GM19324 (cell line): ENCODE data around the gene LRPPRC.
"Not testable (repeated sequence)": the region's sequence is repeated elsewhere in the genome, so short reads cannot be mapped to it uniquely, and the experiment has no call there.

Source experiments
- ATAC-seq: cut with Tn5 transposase; IDR thresholded peaks from one replicate; pipeline ENCODE4 v1.9.1; 2021; ENCODE audit warnings: mild to moderate bottlenecking, moderate library complexity; ENCODE audit not compliant: unreplicated experiment, low FRiP score

The LRPPRC gene

DNA sequence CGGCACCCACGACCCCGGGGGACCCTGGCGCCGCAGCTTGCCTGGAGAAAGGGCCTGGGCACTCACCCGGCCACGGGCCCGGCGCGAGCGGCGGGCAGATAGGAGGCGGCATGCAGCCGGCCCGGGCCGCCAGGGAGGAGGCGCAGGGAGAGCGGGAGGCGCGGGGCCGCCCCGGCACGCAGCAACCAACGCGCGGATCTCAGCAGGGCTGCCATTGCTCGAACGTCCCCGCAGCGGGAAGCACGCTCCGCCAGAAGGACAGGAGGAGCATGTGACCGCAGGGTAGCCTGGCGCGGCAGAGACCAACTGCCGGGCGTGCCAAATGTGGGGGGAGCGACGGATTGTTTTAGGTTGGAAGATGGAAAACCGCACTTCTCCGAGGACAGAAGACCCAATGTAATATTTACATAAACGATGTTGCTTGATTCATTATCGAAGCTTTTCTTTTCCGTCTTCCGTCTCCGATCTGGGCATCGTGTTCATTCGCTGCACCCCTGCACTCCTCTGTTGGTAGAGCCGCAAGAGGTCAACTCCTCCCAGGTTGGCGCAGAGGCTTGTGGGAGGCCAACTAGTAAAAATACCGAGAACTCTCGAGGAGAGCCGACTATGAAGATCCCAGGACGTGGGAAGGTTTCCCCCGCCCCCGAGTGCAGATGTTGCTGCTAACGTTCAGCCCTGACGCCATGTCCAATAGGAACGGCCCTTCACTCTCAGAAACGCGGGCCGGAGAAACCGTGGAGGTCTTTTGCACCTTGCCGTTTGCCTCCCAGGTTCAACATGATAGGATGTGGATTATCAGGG, at the start of gene LRPPRC:
TSS of gene LRPPRC (minus strand) at position 257 of the 801 bp plus-strand sequence. CDS start at position 215, 42 bp downstream.
- peak; percentile 90 for ATAC-seq

DNA sequence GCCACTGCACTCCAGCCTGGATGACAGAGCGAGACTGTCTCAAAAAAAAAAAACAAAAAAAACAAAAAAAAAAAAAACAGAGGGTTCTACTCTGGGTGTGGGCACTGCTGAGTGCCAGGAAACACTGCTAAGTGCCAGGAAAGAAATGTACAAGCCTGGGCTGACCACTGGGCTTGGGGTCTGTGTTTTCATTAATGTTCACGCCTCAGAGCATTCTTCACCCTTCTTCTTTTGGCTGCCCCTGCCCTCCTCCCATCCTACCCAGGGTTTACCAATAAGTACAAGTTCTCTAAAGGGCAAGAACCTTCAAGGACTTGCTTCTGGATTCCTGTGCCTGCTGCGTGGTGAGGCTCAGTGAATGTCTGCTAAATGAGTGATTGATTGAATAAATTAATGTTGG, 49.3 kb upstream of the LRPPRC start:
- ATAC-seq: no peak

DNA sequence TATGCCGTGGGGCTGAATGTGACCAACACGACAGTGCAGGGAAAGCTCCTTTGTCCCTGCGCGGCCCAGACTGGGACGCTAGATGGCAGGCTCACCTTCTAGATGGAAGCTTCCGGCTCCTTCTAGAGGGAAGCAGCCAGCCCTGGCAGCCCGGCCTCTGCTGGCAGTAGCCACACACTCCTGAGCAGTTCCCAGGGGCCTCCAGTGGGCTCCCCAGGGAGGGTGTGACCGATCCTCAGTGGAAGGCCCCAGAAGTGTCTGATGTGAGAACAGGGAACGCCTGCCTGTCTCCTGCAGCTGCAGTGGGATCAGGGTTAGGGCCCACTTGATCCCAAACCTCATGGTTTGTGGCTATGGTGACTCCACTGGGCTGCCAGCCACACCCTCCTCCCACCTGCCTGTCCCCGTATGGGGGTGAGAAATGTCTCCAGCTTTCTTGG, 48.5 kb upstream of the LRPPRC start:
- ATAC-seq: peak; percentile 93

DNA sequence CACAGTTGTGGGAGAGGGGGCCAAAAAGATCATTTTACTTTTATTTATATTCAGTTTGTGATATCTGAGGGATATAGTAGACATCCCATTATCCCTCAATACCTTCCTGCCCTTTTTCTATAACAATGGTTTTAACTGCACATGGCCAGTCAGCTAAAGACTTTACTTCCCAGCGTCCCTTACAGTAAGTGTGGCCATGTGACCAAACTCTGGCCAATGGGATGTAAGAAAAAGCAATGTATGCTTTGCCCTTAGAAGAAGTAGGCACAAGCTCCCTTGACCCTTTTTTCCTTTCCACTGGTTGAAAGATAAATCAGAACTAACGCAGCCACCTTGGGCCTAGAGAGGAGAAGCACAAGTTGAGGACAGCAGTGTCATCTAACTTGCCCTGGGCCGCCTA, 44.6 kb upstream of the LRPPRC start:
- ATAC-seq: no peak

DNA sequence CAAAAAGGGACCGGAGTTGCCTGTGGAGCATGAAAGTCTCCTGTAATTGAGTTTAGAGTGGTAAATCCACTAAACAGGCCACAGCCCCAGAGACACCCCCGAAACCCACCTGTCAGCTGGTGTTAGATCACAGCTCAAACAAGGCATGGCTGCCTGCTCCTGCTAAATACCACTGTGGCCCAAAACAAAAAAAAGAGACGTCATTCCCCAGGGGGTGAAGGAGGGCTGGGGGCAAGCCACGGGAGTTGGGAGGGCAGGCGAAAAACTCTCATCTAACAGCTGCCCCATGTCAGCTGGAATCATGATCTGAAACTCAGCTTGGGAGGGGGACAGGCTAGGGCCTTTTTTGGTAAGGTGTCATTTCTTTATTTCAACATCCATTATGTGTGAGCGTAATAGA, 42.5 kb upstream of the LRPPRC start:
- ATAC-seq: no peak

DNA sequence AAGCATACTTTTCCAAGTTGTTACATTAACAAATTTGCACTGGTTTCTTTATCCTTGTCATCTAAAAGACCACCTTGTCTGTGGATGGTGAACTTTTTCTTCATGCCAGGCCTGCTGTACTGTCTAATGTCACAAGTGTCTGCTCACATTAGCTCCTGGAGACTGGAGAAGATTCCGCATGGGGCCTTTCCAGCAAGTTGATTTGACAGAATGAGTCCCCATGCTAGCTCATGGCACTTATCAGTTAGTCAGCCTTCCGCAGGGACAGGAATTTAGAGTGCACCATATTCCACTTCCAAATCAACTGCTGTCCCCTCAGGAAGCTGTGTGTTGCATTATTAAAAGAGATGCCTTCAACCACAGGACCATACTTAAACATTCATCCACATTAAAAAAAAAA, 41.4 kb upstream of the LRPPRC start:
- no peak for ATAC-seq

DNA sequence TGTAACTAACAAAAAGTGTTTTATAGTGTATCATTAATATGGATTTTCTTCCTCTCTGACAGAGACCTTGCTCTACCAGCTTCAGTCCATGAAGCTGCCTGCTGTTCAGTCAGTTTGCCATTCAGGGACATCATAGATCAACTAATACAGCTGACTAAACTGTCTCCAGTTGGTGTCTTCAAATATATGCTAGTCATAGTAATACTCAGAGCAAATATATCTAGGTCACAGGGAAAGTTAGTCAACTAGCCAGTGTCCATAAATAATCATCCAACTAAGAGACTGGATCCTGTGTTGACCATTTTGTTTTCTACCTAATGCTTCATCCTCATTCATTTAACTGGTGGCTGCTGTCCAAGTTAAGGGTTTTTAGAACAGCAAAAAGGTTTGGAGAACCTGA, 38.2 kb upstream of the LRPPRC start:
- ATAC-seq: no peak

DNA sequence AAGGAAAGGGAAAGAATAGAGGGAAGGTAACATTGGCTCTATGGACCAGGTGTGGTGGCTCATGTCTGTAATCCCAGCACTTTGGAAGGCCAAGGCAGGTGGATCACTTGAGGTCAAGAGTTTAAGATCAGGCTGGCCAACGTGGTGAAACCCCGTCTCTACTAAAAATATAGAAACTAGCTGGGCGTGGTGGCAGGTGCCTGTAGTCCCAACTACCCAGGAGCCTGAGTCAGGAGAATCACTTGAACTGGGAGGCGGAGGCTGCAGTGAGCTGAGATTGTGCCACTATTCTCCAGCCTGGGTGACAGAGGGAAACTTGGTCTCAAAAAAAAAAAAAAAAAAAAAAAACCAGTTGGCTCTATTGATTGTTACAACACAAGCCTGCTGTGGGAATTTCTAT, 31.3 kb upstream of the LRPPRC start:
- not testable (repeated sequence) for ATAC-seq

DNA sequence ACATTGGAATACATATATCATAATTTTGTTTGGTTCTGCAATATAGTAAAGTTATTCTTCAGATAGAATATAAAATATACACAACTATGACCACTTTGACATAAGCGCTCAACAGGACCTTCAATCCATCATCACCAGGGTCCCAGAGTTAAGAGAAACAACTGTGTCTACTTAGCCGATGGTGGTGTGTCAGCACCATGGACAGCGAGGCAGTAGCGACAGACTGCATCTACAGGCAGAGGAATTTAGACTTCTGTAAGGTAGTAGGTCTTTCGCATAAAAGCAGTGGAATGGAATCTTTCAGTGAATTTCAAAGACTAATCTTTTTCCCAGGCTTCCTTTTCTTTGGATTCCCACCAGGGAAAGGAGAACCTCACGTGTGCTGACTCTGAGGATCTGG, 20.5 kb upstream of the LRPPRC start:
- ATAC-seq: no peak

DNA sequence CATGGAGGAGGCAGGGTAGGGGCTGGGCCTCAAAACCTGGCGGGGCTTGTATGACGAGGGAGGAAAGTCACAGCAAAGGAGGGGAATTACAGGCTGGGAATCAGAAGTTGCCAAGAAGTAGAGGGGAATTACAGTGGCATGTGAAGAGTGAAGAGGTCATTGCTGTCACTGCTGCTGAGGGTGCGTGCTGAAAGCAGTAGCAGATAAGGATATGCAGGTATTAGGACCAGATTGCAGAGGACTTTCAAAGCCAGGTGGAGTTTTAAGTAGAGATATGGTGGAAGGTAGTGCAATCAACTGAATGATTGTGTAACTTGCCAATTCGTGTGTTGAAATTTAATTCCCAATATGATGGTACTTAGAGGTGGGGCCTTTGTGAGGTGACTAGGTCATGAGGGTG, 19.4 kb upstream of the LRPPRC start:
- ATAC-seq: no peak

DNA sequence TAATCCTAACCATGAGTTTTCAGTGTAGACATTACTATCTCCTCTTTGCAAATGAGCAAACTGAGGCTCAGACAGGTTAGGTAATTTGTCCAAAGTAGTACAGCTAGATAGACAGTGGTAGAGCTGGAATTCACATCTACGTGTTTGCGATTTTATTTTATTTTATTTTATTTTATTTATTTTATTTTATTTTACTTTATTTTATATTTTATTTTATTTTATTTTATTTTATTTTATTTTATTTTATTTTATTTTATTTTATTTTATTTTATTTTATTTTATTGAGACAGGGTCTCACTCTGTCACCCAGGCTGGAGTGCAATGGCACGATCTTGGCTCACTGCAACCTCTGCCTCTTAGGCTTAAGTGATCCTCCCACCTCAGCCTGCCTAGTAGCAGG, 17.4 kb upstream of the LRPPRC start:
- not testable (repeated sequence) for ATAC-seq

DNA sequence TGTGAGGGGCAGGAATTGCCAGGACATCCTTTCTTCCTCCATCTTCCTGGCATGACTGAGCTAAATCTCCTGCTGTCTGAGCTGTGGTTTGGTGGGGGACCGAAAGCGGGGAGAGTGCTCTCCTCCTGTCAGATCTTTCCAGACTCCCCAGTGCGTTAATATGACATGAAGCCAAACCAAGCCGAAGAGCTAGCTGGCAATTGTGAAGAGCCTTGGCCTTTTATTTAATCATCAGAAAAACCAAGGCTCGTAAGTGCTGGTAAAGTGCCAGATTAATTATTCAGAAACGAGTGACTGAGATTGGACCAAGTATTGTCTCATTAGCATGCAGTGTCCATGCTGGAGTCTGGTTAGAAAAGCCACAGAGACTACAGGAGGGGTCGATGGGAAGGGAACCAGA, 14.5 kb upstream of the LRPPRC start:
- no peak for ATAC-seq

DNA sequence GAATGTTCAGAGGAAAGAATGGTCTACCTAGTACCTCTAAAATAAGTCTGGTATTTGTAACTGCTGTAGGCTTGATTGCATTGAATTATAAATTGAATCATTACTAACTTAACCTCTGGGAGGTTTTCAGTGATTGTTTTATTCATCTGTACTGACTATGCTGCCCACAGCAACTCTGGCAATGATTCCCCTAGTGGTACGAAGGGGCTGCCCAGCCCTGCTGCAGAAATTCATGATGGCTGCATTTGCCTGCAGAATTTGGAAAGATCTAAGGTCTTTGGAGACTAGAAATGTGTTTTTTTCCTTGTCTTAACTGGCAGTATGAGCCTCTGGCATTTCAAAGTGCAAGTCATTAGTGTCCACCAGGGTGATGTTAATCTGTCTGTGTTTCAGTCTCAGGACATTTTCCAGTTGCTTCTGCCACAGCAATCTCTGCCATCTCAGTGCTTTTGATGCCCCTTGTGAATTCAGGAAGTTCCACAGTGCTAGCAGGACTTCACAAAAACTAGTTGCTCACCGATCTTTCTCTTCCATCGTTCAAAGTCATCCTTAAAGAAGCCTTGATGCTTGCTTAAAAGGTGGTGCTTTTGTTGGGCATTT, 13.4 kb upstream of the LRPPRC start:
- ATAC-seq: no peak

DNA sequence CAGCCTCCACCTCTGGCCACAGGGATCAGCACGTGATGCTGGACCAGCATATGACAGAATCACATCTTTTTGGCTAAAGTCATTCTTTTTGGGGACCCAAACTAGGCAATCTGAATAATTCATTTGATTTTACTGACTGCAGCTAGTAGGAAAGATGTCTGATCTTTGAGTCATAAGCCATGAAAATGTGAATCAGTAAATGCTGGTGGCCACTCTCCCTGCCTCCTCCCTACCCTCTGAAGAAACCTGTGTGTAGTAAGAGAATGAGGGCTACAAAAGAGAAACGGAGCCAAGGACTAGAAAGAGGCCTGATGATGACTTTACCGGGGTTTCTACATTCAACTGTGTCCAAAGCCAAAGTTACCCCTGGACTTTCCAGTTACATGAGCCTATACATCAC, 10.1 kb upstream of the LRPPRC start:
- ATAC-seq: no peak

DNA sequence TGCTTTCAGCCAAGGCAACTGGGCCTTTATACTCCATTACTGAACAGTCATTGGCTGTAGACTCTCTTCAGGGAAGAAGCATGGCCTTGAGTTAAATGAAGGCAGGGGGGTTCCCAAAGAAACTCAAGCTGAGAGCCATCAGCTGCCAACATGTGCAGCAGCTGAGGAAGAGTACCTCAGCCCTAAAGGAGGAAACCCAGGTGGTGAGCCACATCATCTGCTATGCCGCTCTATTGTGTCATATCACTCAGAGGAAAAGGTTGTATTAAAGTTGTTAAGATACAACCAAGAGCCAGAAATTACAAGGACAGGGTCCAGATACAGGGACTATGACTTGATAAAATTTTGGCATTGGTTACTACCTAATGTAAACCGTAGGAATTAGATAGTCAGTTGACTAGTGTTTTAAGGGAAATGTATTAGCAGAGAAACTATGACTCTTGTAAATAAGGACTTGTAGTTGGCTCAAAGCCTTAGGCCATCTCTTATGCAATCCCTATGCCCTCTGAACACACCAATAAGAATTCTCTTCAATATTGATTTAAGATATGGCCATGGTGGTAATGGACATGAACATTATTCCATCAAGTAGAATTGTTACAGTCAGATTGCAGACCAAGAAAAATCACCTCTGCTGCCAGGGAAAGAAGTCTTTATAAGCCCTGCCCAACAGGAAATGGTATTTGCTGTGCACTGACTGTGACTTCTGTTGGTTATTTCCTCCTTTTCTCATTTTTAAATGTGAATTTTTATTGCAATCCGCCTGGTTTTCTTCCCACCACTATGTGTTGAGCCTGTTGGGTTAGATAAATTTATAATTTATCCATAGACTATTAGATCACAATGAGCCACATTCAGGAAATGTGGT, 9.2 kb upstream of the LRPPRC start:
- no peak for ATAC-seq

DNA sequence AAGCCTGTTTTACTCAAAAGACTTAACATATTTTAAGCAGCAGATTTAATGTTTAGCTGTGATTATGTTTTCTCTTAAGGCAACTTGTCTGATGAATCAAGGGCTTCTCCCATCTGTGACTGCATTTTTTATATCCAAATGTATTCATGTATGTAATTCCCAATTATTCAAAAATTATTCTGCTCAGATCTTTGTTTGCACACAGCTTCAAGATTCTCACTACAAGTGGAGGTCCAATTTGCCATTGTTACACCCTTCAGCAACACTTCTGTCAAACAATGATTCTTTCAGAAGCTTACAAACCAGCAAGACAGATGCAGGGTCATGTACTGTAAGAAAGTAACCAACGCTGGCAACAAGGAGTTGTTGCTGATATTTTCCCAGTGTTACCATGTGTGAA, 5.9 kb upstream of the LRPPRC start:
- no peak for ATAC-seq

DNA sequence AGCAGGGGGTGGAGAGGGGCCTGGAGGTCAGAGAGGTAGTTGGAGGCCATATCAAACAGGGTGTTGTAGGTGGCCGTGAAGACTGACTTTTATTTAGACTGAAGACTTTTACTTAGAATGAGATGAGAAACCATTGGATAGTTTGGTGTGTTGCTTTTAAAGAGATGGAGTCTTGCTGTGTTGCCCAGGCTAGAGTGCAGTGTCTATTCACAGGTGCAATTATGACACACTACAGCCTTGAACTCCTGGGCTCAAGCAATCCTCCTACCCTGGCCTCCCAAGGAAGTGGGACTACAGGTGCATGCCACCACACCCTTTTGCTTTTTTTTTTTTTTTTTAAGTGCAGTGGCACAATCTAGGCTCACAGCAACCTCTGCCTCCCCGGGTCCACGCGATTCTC, 2.5 kb upstream of the LRPPRC start:
- ATAC-seq: no peak

DNA sequence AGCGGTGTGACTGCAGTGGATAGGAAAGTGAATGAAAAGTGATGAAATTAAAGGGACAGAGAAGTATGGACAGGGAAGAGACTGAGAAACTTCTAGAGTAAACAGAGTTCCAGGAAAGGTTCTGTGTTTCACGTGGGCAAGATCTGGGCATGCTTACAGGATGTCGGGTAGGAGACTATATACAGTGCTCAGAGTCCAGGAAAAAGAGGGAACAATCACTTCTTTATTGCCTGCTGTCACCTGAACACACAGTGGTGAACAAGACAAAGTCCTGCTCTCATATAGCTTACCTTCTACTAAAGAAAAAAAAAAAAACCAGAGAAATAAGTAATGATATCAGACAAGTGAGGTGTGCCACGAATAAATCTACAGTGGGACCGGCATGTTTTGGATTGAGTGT, 2.4 kb downstream of the LRPPRC start:
- ATAC-seq: no peak

DNA sequence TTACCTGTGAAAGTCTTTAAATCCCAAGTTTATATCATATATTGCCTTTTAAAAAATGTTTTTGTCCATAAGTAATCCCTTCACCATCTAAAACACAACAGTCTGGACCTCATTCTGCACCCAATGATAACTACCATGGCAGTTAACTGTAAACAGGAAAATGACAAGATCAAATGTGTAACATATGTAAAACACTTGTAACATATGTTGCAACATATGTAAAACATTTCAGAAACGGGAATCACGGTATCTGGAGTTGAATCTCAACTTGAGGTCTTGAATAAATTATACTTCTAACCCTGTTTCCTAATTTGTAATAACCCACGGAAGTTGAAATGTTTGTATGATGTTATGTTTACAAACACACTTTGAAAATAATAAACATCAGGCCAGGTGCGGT, 6.2 kb downstream of the LRPPRC start:
- no peak for ATAC-seq

DNA sequence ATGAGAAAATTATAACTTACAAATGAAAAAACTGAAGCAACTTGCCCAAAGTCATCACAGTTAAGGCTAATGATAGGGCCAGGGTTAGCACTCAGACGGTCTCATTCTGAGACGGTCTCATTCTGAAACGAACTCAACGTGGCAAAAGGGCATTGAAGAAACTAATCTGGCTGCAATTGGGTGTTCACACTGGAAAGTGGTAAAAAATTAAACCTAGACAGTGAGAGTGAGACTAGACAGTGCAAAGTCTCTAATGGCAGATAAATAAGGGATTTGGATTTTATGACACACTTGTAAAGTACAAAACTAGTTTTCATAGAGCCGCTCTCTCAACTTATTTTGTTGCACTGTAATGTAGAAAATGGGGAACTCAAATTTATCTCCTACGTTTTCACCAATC, 9.2 kb downstream of the LRPPRC start:
- ATAC-seq: no peak

DNA sequence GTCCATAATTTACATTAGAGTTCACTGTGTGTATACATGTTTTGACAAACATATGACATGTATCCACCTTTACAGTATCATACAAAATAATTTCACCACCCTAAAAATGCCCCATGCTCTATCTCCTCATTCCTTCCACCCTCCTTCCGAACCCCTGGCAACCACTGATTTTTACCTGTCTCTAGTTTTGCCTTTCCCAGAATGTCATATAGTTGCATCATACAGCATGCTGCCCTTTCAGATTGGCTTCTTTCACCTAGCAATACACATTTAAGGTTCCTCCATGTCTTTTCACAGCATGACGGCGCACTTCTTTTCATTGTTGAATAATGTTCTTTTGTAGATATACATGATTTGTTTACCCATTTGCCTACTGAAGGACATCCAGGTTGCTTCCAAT, 10.4 kb downstream of the LRPPRC start:
- ATAC-seq: no peak
